Head of caudate nucleus (tissue), 42 donors: ENCODE results near the gene TGIF2.

Experiments
- DNase-seq, 42 donors: peaks; one replicate each; pipeline versions ENCODE4 v3.0.0 to v3.0.0-alpha.2; 2020 to 2021; ENCODE audit warnings: mixed read lengths in 7 of 42
- intact Hi-C: fragments of 100-400 bp; cut with DNase I; formaldehyde crosslinking; loops from one replicate; pipeline ENCODE4 v1.15.0; 2022

TGIF2 gene

GRCh38 chr20:36573103-36573797, at the start of gene TGIF2:
Gene TGIF2 (plus strand): TSS chr20:36573597. CDS start chr20:36578775, 5,178 bp downstream.
- peak in 37 of 42 donors; percentile 22 to 71 (median 45) for DNase-seq
- intact Hi-C loops = no loop called here

GRCh38 chr20:36525620-36526365, 47.6 kb upstream of the TGIF2 start:
- peak in 1 of 42 donors; percentile 16 for DNase-seq
- intact Hi-C loops = no loop called here

- DNase-seq = peak in 36 of 42 donors; percentile 16 to 86 (median 51)
- intact Hi-C loops = no loop called here
These were observed 46.8 kb upstream of the TGIF2 start for GRCh38 chr20:36526521-36527011.

GRCh38 chr20:36527331-36528125, 45.9 kb upstream of the TGIF2 start:
- intact Hi-C loops = no loop called here
- peak in 1 of 42 donors; percentile 30 for DNase-seq

- DNase-seq = peak in 1 of 42 donors; percentile 27
- intact Hi-C loops = no loop called here
These were observed 45.1 kb upstream of the TGIF2 start for GRCh38 chr20:36528176-36528874.

- peak in 8 of 42 donors; percentile 13 to 52 (median 26) for DNase-seq
- intact Hi-C loops = no loop called here
These were observed 44.5 kb upstream of the TGIF2 start for GRCh38 chr20:36528875-36529417.

- no peak for DNase-seq
- intact Hi-C loops = no loop called here
These were observed 41.0 kb upstream of the TGIF2 start for GRCh38 chr20:36532388-36532787.

GRCh38 chr20:36532822-36533221, 40.6 kb upstream of the TGIF2 start:
- no peak for DNase-seq

GRCh38 chr20:36538026-36538722, 35.2 kb upstream of the TGIF2 start:
- intact Hi-C loops = no loop called here
- no peak for DNase-seq

More at GRCh38 chr20:36532822-36533221, 40.6 kb upstream of the TGIF2 start:
- intact Hi-C loops = no loop called here

- intact Hi-C loops = no loop called here
- no peak for DNase-seq
These were observed 32.7 kb upstream of the TGIF2 start for GRCh38 chr20:36540551-36541211.

GRCh38 chr20:36541227-36541767, 32.1 kb upstream of the TGIF2 start, which contains the start of gene MYL9:
Gene MYL9 (plus strand): TSS chr20:36541519. CDS start chr20:36544885, 3,366 bp downstream.
- DNase-seq = peak in 10 of 42 donors; percentile 13 to 58 (median 24)
- intact Hi-C loops = no loop called here

GRCh38 chr20:36541768-36542488, 31.5 kb upstream of the TGIF2 start:
- no peak for DNase-seq
- intact Hi-C loops = no loop called here

GRCh38 chr20:36542516-36543183, 30.7 kb upstream of the TGIF2 start:
- intact Hi-C loops = no loop called here

GRCh38 chr20:36543184-36544133, 29.9 kb upstream of the TGIF2 start:
- peak in 5 of 42 donors; percentile 21 to 54 (median 29) for DNase-seq
- intact Hi-C loops = no loop called here

More at GRCh38 chr20:36542516-36543183, 30.7 kb upstream of the TGIF2 start:
- DNase-seq = no peak
